K562 (cell line): ENCODE measurements around the gene OR5K2. TPM values are rescaled to one million over a fixed set of nuclear protein-coding genes. Genes with fewer than 3 reads are reported as not detected.

Experiments used
- ATAC-seq: fragments of 200-7000 bp; cut with Tn5 transposase; 3 replicates; pipeline ENCODE4 v1.9.1; 2020; ENCODE audit warnings: moderate library complexity
- BruUV-seq: library from RNA; stranded (reverse); fragments of 400-500 nt; replicated peaks from 2 replicates; lab custom pipeline; 2021; lab: Mats Ljungman, UMichigan
- CTCF ChIA-PET: fragments of 300-600 bp; formaldehyde crosslinking; extraction: SDS; loops from one replicate; lab custom pipeline; 2021; ENCODE audit warnings: low intra/inter-chr PET ratio; lab: Yijun Ruan, JAX
- POLR2A ChIA-PET: fragments of 300-600, 350-650 bp; sonication (Branson Sonifier 250); formaldehyde crosslinking; extraction: SDS; loops from one replicate; lab custom pipeline; 2021; ENCODE audit warnings: antibody characterized with exemption, inconsistent platforms; lab: Yijun Ruan, JAX
- DNase-seq, 4 experiments: peaks; one replicate each; pipeline versions ENCODE4 v3.0.0 to v3.0.0-alpha.2; 2011 to 2018; ENCODE audit warnings: low spot score in 3 of 4, mixed read lengths in 3 of 4; ENCODE audit errors: extremely low read depth in 1 of 4
- FAIRE-seq: peaks from 2 replicates; lab custom pipeline; 2011; peaks lifted over from hg19 to GRCh38; lab: Jason Lieb, UNC
- H2AFZ ChIP-seq: 2 replicates; pipeline ENCODE4 v1.6.0; 2011; ENCODE audit warnings: low read depth, low read length, control low read depth, inconsistent platforms
- H3K27ac ChIP-seq: fragments of 200-600 bp; 3 replicates; pipeline ENCODE4 v1.8.0; 2011; ENCODE audit warnings: low read depth, mild to moderate bottlenecking, control low read depth, inconsistent platforms, low read length, moderate library complexity, mixed read lengths; ENCODE audit errors: extremely low read depth
- H3K27me3 ChIP-seq, 2 experiments: fragments of 300-600 bp in 1 of 2; 2 replicates in 1 of 2; 3 replicates in 1 of 2; pipeline versions ENCODE4 v1.6.0 to v1.8.0; 2011; ENCODE audit warnings: inconsistent platforms in 2 of 2, low read length in 2 of 2, mild to moderate bottlenecking in 1 of 2, mixed read lengths in 1 of 2, moderate library complexity in 1 of 2; ENCODE audit not compliant: control insufficient read depth in 2 of 2, insufficient read depth in 2 of 2
- H3K36me3 ChIP-seq: fragments of 300-600 bp; 3 replicates; pipeline ENCODE4 v1.8.0; 2011; ENCODE audit warnings: mild to moderate bottlenecking, low read length, inconsistent platforms; ENCODE audit not compliant: control insufficient read depth, insufficient read depth
- H3K4me1 ChIP-seq, 2 experiments: fragments of 200-600 bp in 1 of 2; replicated peaks in 1 of 2; 2 replicates in 1 of 2; 3 replicates in 1 of 2; pipeline versions ENCODE4 v1.5.1 to v1.8.0; 2011; ENCODE audit warnings: inconsistent platforms in 2 of 2, low read length in 2 of 2, mild to moderate bottlenecking in 1 of 2, mixed read lengths in 1 of 2, moderate library complexity in 1 of 2; ENCODE audit not compliant: control insufficient read depth in 2 of 2, insufficient read depth in 2 of 2
- H3K4me2 ChIP-seq: 2 replicates; pipeline ENCODE4 v1.6.1; 2011; ENCODE audit warnings: low read length, control low read depth, inconsistent platforms, mixed read lengths; ENCODE audit not compliant: insufficient read depth
- H3K4me3 ChIP-seq: fragments of 200-600 bp; sonication (generic), shearing (Covaris generic); 2 replicates; pipeline ENCODE4 v1.5.1; 2016; ENCODE audit warnings: control low read depth, inconsistent platforms
- H3K79me2 ChIP-seq: fragments of 200-600 bp; 3 replicates; pipeline ENCODE4 v1.8.0; 2011; ENCODE audit warnings: low read length, inconsistent platforms; ENCODE audit not compliant: control insufficient read depth, insufficient read depth
- H3K9ac ChIP-seq, 2 experiments: 2 replicates each; pipeline versions ENCODE4 v1.6.0 to v1.6.1; 2011; ENCODE audit warnings: low read depth in 2 of 2, low read length in 2 of 2, control low read depth in 1 of 2, inconsistent platforms in 1 of 2, mild to moderate bottlenecking in 1 of 2, mixed read lengths in 1 of 2; ENCODE audit not compliant: insufficient read depth in 1 of 2
- H3K9me1 ChIP-seq: one replicate; pipeline ENCODE4 v1.6.0; 2011; ENCODE audit warnings: inconsistent platforms, mild to moderate bottlenecking, low read length, moderate library complexity; ENCODE audit not compliant: control insufficient read depth, insufficient read depth
- H3K9me3 ChIP-seq: replicated peaks from 2 replicates; pipeline ENCODE4 v1.5.1; 2011; ENCODE audit warnings: low read depth, low read length, inconsistent platforms; ENCODE audit not compliant: control insufficient read depth, insufficient read depth
- H4K20me1 ChIP-seq: replicated peaks from 2 replicates; pipeline ENCODE4 v1.6.1; 2011; ENCODE audit warnings: low read length, inconsistent platforms, mixed read lengths; ENCODE audit not compliant: control insufficient read depth, insufficient read depth
- BHLHE40 ChIP-seq: IDR thresholded peaks from 2 replicates; pipeline ENCODE4 v1.6.1; 2011; ENCODE audit warnings: low read length, improper control_type of control experiment
- HBP1 ChIP-seq: fragments of 450-650 bp; formaldehyde crosslinking; IDR thresholded peaks from 2 replicates; pipeline ENCODE4 v1.4.0; 2022; ENCODE audit warnings: missing genetic modification characterization
- MGA ChIP-seq: fragments of 450-650 bp; IDR thresholded peaks from 2 replicates; pipeline ENCODE4 v1.6.1; 2016; ENCODE audit warnings: mild to moderate bottlenecking, moderate library complexity
- NCOA4 ChIP-seq: fragments of 450-650 bp; IDR thresholded peaks from 2 replicates; pipeline ENCODE4 v1.6.1; 2018; ENCODE audit warnings: mild to moderate bottlenecking; ENCODE audit not compliant: partially characterized antibody
- SAP30 ChIP-seq: fragments of 200-600 bp; sonication (generic); IDR thresholded peaks from 2 replicates; pipeline ENCODE4 v1.6.1; 2012; ENCODE audit warnings: borderline replicate concordance, low read depth, mild to moderate bottlenecking, moderate library complexity, low read length, control low read depth, inconsistent platforms; ENCODE audit not compliant: insufficient read depth, poor library complexity, severe bottlenecking
- WGBS: fragments of 100-300 bp; shearing (Covaris generic); methylation state at CpG from one replicate; pipeline ENCODE4 v1.1.6; 2016; ENCODE audit warnings: low coverage, mixed read lengths; ENCODE audit not compliant: insufficient coverage; ENCODE audit errors: missing lambda C conversion rate; 5-methylcytosine and 5-hydroxymethylcytosine counted together
- in situ Hi-C: fragments of 300-500 bp; cut with MboI; formaldehyde crosslinking; loops from 4 replicates; pipeline ENCODE4 v1.15.0; 2018; ENCODE audit warnings: inconsistent platforms, mixed read lengths
- intact Hi-C: fragments of 100-400 bp; cut with micrococcal nuclease; formaldehyde crosslinking; loops from 2 replicates; pipeline ENCODE4 v1.14.2; 2022
- polyA plus RNA-seq, 8 experiments: library from polyadenylated mRNA; depleted of rRNA in 4 of 8; stranded (reverse) in 5 of 8; unstranded in 3 of 8; fragments of >200 nt; fragmentation: Nextera tagmentation in 2 of 8; fragmentation: Illumina TruSeq in 1 of 8; extraction: Ambion mirVana in 2 of 8; extraction: Trizol in 1 of 8; gene quantifications; 2 replicates each; pipeline versions ENCODE4 v1.2.1 to v1.2.3, GENCODE V29; 2011 to 2014; ENCODE audit warnings: inconsistent platforms in 1 of 8, missing spikeins in 1 of 8
- total RNA-seq, 7 experiments: library from RNA; depleted of rRNA in 6 of 7; stranded (reverse); fragments of >200 nt in 6 of 7; fragmentation: Illumina TruSeq in 2 of 7; extraction: Trizol in 2 of 7; gene quantifications; 2 replicates each; pipeline versions ENCODE4 v1.2.1 to v1.2.3, GENCODE V29; 2011 to 2021; ENCODE audit warnings: low replicate concordance in 1 of 7

OR5K2 gene
- total and polyA plus RNA-seq, 9 of the 15 experiments (the other 6 are each of a cell fraction or from before 2014, with no cell fraction given): not detected

GRCh38 chr3:98504539-98504938, 7.1 kb downstream of the OR5K2 start:
- no peak for FAIRE-seq
- H3K27me3 ChIP-seq: no peaks in the 10 kb centered on the region
- H4K20me1 ChIP-seq: no peaks in the 10 kb centered on the region
- WGBS: 51% methylated on average over 3 of the region's 4 CpGs
- DNase-seq: no peak
- in situ Hi-C loops (no loop called here), intact Hi-C loops (no loop called here)
- H3K36me3 ChIP-seq: no peaks in the 10 kb centered on the region
- H3K9ac ChIP-seq: no peak overlapping the region
- H3K4me3 ChIP-seq: no peak overlapping the region
- no peaks in the 10 kb centered on the region for H3K9me3 ChIP-seq
- CTCF ChIA-PET: no interaction called here
- no peaks in the 10 kb centered on the region for H3K79me2 ChIP-seq
- POLR2A ChIA-PET: no interaction called here
- H3K27ac ChIP-seq: no peak overlapping the region
- no peak overlapping the region for H2AFZ ChIP-seq
- no TSS peak for BruUV-seq
- H3K9me1 ChIP-seq: no peaks in the 10 kb centered on the region
- TF ChIP-seq BHLHE40 (no peak), NCOA4 (no peak), HBP1 (CRISPR knock-in tag) (no peak), MGA (no peak), SAP30 (no peak)
- TF ChIP-seq, all 486 proteins: peak for 0
- Histone ChIP-seq H3K4me1 (peaks cover 0 to 5% of the 10 kb centered on the region in 2 experiments; a peak in 1 of 5 replicates), H3K4me2 (no peak overlapping the region)
- no peak for ATAC-seq
